ENCODE results near the gene PLLP.

PLLP gene

GRCh38 chr16:57213462-57213861, 71.0 kb downstream of the PLLP start (continued):
- TF ChIP-seq ESRRG (CRISPR knock-in tag; IDR thresholded peaks at IDR 0.05): no peak
- TF ChIP-seq GLIS3 (CRISPR knock-in tag; IDR thresholded peaks at IDR 0.05): no peak
- TF ChIP-seq CSDC2 (CRISPR knock-in tag; IDR thresholded peaks at IDR 0.05): no peak
- TF ChIP-seq ZC3H10 (CRISPR knock-in tag; IDR thresholded peaks at IDR 0.05): no peak
- TF ChIP-seq POU6F1 (CRISPR knock-in tag; IDR thresholded peaks at IDR 0.05; ENCODE audit: borderline replicate concordance, low read depth): no peak
- no peak for TF ChIP-seq SNAI2 (CRISPR knock-in tag; IDR thresholded peaks at IDR 0.05)

DNA sequence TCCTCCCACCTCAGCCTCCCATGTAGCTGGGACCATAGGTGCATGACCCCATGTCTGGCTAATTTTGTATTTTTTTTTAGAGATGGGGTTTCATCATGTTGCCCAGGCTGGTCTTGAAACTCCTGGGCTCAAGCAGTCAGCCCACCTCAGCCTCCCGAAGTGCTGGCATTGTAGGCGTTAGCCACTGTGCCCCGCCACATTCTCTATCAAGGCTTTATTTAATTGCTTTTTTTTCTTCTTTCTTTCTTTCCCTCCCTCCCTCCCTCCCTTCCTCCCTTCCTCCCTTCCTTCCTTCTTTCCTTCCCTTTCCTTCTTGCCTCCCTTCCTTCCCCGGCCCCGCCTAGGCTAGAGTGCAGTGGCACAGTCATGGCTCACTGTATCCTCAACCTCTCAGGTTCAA, 74.7 kb downstream of the PLLP start:
- ATAC-seq: no peak
- TF ChIP-seq ZFP3 (CRISPR knock-in tag; IDR thresholded peaks at IDR 0.05) (no peak), ESRRG (CRISPR knock-in tag; IDR thresholded peaks at IDR 0.05) (no peak), ZNF8 (CRISPR knock-in tag; IDR thresholded peaks at IDR 0.05) (no peak), RARB (CRISPR knock-in tag; IDR thresholded peaks at IDR 0.05) (no peak), TOX (CRISPR knock-in tag; IDR thresholded peaks at IDR 0.05; ENCODE audit: borderline replicate concordance) (no peak), PPARA (CRISPR knock-in tag; IDR thresholded peaks at IDR 0.05; ENCODE audit: borderline replicate concordance) (no peak), OSR1 (CRISPR knock-in tag; IDR thresholded peaks at IDR 0.05) (no peak), BACH2 (CRISPR knock-in tag; IDR thresholded peaks at IDR 0.05; ENCODE audit: borderline replicate concordance) (no peak), ZNF565 (CRISPR knock-in tag; conservative IDR thresholded peaks at IDR 0.05; ENCODE audit: low read depth) (no peak)
- TF ChIP-seq, protein P1, sequence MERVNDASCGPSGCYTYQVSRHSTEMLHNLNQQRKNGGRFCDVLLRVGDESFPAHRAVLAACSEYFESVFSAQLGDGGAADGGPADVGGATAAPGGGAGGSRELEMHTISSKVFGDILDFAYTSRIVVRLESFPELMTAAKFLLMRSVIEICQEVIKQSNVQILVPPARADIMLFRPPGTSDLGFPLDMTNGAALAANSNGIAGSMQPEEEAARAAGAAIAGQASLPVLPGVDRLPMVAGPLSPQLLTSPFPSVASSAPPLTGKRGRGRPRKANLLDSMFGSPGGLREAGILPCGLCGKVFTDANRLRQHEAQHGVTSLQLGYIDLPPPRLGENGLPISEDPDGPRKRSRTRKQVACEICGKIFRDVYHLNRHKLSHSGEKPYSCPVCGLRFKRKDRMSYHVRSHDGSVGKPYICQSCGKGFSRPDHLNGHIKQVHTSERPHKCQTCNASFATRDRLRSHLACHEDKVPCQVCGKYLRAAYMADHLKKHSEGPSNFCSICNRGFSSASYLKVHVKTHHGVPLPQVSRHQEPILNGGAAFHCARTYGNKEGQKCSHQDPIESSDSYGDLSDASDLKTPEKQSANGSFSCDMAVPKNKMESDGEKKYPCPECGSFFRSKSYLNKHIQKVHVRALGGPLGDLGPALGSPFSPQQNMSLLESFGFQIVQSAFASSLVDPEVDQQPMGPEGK (CRISPR knock-in tag; IDR thresholded peaks at IDR 0.05; ENCODE audit: borderline replicate concordance): no peak

- no peak for ATAC-seq
- TF ChIP-seq RARB (CRISPR knock-in tag; IDR thresholded peaks at IDR 0.05) (no peak), CSRNP3 (CRISPR knock-in tag; IDR thresholded peaks at IDR 0.05) (no peak), BACH2 (CRISPR knock-in tag; IDR thresholded peaks at IDR 0.05; ENCODE audit: borderline replicate concordance) (no peak), TSHZ2 (CRISPR knock-in tag; IDR thresholded peaks at IDR 0.05) (no peak), ZC3H10 (CRISPR knock-in tag; IDR thresholded peaks at IDR 0.05) (no peak), SNAI2 (CRISPR knock-in tag; IDR thresholded peaks at IDR 0.05) (no peak), ISL1 (CRISPR knock-in tag; IDR thresholded peaks at IDR 0.05) (no peak), ARNTL (CRISPR knock-in tag; IDR thresholded peaks at IDR 0.05; ENCODE audit: borderline replicate concordance, low read depth) (no peak), GLIS3 (CRISPR knock-in tag; IDR thresholded peaks at IDR 0.05) (no peak), ESRRG (CRISPR knock-in tag; IDR thresholded peaks at IDR 0.05) (no peak), ZNF8 (CRISPR knock-in tag; IDR thresholded peaks at IDR 0.05) (no peak), PPARA (CRISPR knock-in tag; IDR thresholded peaks at IDR 0.05; ENCODE audit: borderline replicate concordance) (no peak), ZFP30 (CRISPR knock-in tag; IDR thresholded peaks at IDR 0.05) (no peak), TOX (CRISPR knock-in tag; IDR thresholded peaks at IDR 0.05; ENCODE audit: borderline replicate concordance) (no peak), CREB5 (CRISPR knock-in tag; IDR thresholded peaks at IDR 0.05; ENCODE audit: low read depth) (no peak), TCF4 (CRISPR knock-in tag; IDR thresholded peaks at IDR 0.05; ENCODE audit: borderline replicate concordance) (no peak), ZNF70 (CRISPR knock-in tag; IDR thresholded peaks at IDR 0.05) (no peak), POU6F1 (CRISPR knock-in tag; IDR thresholded peaks at IDR 0.05; ENCODE audit: borderline replicate concordance, low read depth) (no peak)
Measured at GRCh38 chr16:57208926-57209325, 75.5 kb downstream of the PLLP start.

Data from SK-N-SH treated with all-trans-retinoic acid at 6 μM for 48 hours (cell line).